Suprapubic skin (tissue), 4 donors: ENCODE results near the gene SAMHD1. TPM values are rescaled to one million over a fixed set of nuclear protein-coding genes. Genes with fewer than 3 reads are reported as not detected.

Source experiments
- DNase-seq, 2 donors: peaks; one replicate each; pipeline ENCODE4 v3.0.0-alpha.2; 2019; ENCODE audit warnings: low spot score in 2 of 2
- H3K27ac ChIP-seq: fragments of 200-600 bp; sonication (generic); one replicate; pipeline ENCODE4 v1.5.1; 2019
- H3K27me3 ChIP-seq: fragments of 200-600 bp; sonication (generic); one replicate; pipeline ENCODE4 v1.5.1; 2019
- H3K36me3 ChIP-seq: fragments of 200-600 bp; sonication (generic); one replicate; pipeline ENCODE4 v1.5.1; 2019
- H3K4me1 ChIP-seq: fragments of 200-600 bp; sonication (generic); one replicate; pipeline ENCODE4 v1.5.1; 2019
- H3K4me3 ChIP-seq: fragments of 200-600 bp; sonication (generic); one replicate; pipeline ENCODE4 v1.5.1; 2019; ENCODE audit warnings: mild to moderate bottlenecking
- H3K9me3 ChIP-seq: fragments of 200-600 bp; sonication (generic); one replicate; pipeline ENCODE4 v1.5.1; 2019
- CTCF ChIP-seq, 2 donors: fragments of 200-600 bp in 1 of 2; fragments of 450-650 bp in 1 of 2; sonication (generic) in 1 of 2; IDR thresholded peaks; one replicate each; pipeline ENCODE4 v1.5.1; 2016 to 2019; ENCODE audit warnings: antibody characterized with exemption in 2 of 2, mild to moderate bottlenecking in 1 of 2, moderate library complexity in 1 of 2
- EP300 ChIP-seq: sonication (generic); formaldehyde crosslinking; IDR thresholded peaks from one replicate; pipeline ENCODE4 v1.6.1; 2017; ENCODE audit warnings: antibody characterized with exemption
- POLR2A ChIP-seq, 2 donors: fragments of 450-650 bp; IDR thresholded peaks; one replicate each; pipeline ENCODE4 v1.6.1; 2017; ENCODE audit warnings: antibody characterized with exemption in 2 of 2, mild to moderate bottlenecking in 2 of 2, moderate library complexity in 2 of 2
- POLR2AphosphoS5 ChIP-seq, 3 donors: sonication (generic); formaldehyde crosslinking; IDR thresholded peaks; one replicate each; pipeline ENCODE4 v1.6.1; 2017; ENCODE audit warnings: antibody characterized with exemption in 3 of 3
- WGBS: methylation state at CpG from one replicate; pipeline ENCODE4 v1.1.5; 2018; 5-methylcytosine and 5-hydroxymethylcytosine counted together
- total RNA-seq, 4 donors: library from RNA; depleted of rRNA; stranded (reverse); fragments of >200 nt; gene quantifications; one replicate each; pipeline ENCODE4 v1.1.0, GENCODE V29; 2016

Gene SAMHD1
- total RNA-seq, 4 donors from 2014 or later: 32.9 to 77.4 (median 44.2) TPM

- DNase-seq: no peak
These were observed 91.2 kb downstream of the SAMHD1 start for GRCh38 chr20:36860339-36860738.

GRCh38 chr20:36859700-36860330, 91.7 kb downstream of the SAMHD1 start:
- no peak overlapping the region for H3K27ac ChIP-seq
- WGBS: 72% methylated on average over 6 of the region's 6 CpGs
- no peaks in the 10 kb centered on the region for H3K27me3 ChIP-seq
- DNase-seq: no peak
- peaks cover 4% of the 10 kb centered on the region for H3K36me3 ChIP-seq
- H3K4me1 ChIP-seq: peaks cover 89% of the 10 kb centered on the region
- no peaks in the 10 kb centered on the region for H3K9me3 ChIP-seq
- TF ChIP-seq POLR2AphosphoS5 (IDR thresholded peaks at IDR 0.05) (no peak), CTCF (IDR thresholded peaks at IDR 0.05) (no peak), EP300 (no peak), POLR2A (IDR thresholded peaks at IDR 0.05) (no peak)
- H3K4me3 ChIP-seq: no peak overlapping the region

More at GRCh38 chr20:36860339-36860738, 91.2 kb downstream of the SAMHD1 start:
- Histone ChIP-seq H3K36me3 (peaks cover 4% of the 10 kb centered on the region), H3K9me3 (no peaks in the 10 kb centered on the region), H3K27ac (no peak overlapping the region), H3K27me3 (no peaks in the 10 kb centered on the region), H3K4me1 (peaks cover 89% of the 10 kb centered on the region), H3K4me3 (no peak overlapping the region)
- 70% methylated on average over 5 of the region's 5 CpGs for WGBS
- TF ChIP-seq POLR2AphosphoS5 (IDR thresholded peaks at IDR 0.05) (no peak), EP300 (no peak), CTCF (IDR thresholded peaks at IDR 0.05) (no peak), POLR2A (IDR thresholded peaks at IDR 0.05) (no peak)

DNA sequence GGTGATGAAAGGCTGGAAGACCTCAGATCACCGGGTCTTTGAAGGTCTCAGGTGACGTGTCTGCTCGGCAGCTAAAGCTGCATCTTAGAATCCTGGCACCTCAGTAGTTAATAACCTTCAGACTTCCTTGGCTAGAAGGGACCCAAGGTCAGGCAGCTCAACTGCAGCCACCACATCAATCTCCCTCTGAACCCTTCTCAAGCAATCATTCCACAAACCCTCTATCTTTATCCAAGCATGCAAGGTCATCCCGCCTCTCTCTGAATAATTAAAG, 92.3 kb downstream of the SAMHD1 start:
- Histone ChIP-seq H3K9me3 (no peaks in the 10 kb centered on the region), H3K4me3 (no peak overlapping the region), H3K4me1 (peaks cover 89% of the 10 kb centered on the region), H3K27me3 (no peaks in the 10 kb centered on the region), H3K36me3 (peaks cover 4% of the 10 kb centered on the region), H3K27ac (no peak overlapping the region)
- TF ChIP-seq POLR2A (IDR thresholded peaks at IDR 0.05) (no peak), EP300 (no peak), POLR2AphosphoS5 (IDR thresholded peaks at IDR 0.05) (no peak), CTCF (IDR thresholded peaks at IDR 0.05) (no peak)
- 77% methylated on average over 3 of the region's 4 CpGs for WGBS
- DNase-seq: no peak

DNA sequence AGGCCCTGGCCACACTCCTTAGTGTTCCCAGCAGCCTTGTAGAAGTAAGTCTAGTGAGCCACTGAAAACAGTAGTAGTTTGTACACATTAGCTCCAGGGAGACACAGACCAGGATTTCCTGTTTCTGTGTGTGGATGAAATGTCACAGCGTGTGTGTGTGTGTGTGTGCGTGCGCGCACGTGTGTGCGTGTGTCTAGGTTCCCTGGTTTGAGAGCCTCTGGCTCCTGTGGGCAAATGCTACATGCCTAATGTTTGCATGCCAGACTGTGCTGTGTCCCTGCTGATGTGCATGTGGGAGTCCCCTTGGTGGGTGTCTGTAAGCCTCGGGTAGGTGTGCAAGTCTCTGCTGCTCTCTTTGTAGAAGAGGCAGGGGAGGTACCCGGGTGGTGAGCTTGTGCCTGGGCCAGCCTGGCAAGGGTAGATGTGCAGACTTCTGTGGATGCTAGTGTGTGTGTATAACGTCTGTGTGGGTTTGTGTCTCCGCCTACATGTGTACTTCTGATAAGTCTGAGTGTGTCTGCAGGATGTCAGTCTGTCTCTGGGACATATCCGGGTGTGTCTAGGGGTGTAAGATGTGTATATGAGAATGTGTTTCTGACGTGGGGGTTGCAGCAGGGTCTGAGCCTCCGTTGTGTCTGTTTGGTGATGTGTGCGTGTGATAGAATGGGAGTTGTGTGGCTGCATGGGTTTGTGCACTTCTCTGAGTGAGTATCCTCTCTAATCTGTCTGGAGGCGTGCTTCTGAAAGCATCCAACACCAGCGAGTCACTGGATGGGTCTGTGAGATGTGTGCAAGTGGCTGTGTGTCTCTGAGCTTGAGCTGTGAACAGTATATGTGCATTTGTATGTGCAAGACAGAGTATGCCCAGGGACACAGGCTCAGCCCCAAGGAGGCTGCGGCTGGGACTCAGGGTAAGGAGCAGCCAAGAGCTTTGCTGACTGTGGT, 94.5 kb downstream of the SAMHD1 start:
- WGBS: 49% methylated on average over 14 of the region's 17 CpGs
- Histone ChIP-seq H3K9me3 (no peaks in the 10 kb centered on the region), H3K4me1 (peaks cover 93% of the 10 kb centered on the region), H3K27ac (peak overlapping the region; percentile 70), H3K36me3 (peaks cover 4% of the 10 kb centered on the region), H3K27me3 (no peaks in the 10 kb centered on the region), H3K4me3 (no peak overlapping the region)
- no peak for DNase-seq
- TF ChIP-seq POLR2AphosphoS5 (IDR thresholded peaks at IDR 0.05) (peak in 1 of 3 donors; percentile 16), CTCF (IDR thresholded peaks at IDR 0.05) (no peak)

DNA sequence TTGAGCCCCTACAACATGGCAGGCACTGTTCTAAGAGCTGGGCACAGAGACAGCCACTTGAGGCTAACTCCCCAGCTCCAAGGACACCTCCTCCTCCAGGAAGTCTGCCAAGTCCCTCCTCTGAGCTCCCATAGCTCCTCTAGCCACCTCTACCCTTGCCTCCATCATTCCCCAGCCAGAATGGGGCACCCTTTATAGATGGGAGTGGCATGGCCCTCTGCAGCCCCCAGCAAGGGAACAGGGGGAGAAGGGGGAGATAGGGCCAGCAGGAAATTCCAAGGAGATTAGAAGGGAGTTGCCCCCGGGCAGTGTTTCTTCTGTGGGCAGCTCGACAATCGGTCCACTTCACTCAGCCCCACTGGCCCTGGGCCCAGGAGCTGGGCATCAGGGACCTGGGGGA, 95.3 kb downstream of the SAMHD1 start:
- H3K27ac ChIP-seq: peak overlapping the region; percentile 70
- no peak overlapping the region for H3K4me3 ChIP-seq
- H3K36me3 ChIP-seq: peaks cover 4% of the 10 kb centered on the region
- no CpG with 5 or more reads among the region's 3 CpGs for WGBS
- H3K9me3 ChIP-seq: no peaks in the 10 kb centered on the region
- no peak for TF ChIP-seq POLR2A (IDR thresholded peaks at IDR 0.05)
- TF ChIP-seq EP300: no peak
- no peak for TF ChIP-seq CTCF (IDR thresholded peaks at IDR 0.05)
- TF ChIP-seq POLR2AphosphoS5 (IDR thresholded peaks at IDR 0.05): no peak
- peaks cover 89% of the 10 kb centered on the region for H3K4me1 ChIP-seq
- DNase-seq: no peak
- no peaks in the 10 kb centered on the region for H3K27me3 ChIP-seq
